Measurements from ENCODE around the gene MAEL.

The MAEL gene

DNA sequence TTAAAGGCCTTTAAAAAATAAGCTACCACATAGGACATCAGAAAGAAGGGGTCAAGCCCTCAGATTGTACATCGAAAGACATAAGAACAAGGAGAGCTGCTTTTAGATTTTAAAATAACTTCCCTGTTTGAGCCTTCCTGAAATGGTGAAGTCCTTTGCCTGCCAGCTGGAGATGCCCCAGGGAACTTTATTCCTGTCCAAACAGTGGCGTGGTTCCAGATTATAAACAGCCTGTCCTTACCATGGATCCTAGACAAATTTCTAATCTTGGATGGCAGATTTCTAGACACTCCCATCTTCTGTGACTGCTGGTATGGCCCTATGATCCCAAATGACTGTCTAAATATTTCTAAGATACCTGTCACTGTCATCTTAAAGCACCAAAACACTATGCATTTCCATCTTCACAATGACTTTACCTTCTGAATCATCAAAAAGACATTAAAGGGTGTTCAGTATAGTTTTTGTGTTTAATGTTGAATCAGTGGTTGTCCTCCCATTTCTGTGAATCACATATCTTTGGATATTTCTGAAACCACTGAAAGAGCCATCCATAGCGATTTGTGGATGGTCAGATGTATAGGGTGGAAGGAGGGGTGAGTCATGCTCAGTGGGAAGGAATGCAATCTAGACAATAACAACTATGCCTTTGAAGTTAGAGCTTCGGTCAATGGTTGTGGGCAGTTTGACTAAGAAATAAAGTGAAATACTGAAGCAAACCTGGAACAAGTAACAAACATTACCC, 36.9 kb upstream of the MAEL start:
- Histone ChIP-seq H3K27ac (no peak overlapping the region), H3K4me2 (0 out of 22 replicates have a peak overlapping the region, but pooled peaks of 2 of the 11 experiments have one; percentile 4 to 16), H3K9ac (no peak overlapping the region), H4K20me1 (no peaks in the 10 kb centered on the region), H3K36me3 (no peaks in the 10 kb centered on the region), H3K4me1 (peaks cover 8 to 16% (median 12%) of the 10 kb centered on the region in 10 experiments; a peak in 18 of 20 replicates), H3K9me3 (replicated peaks in 1 of 11) (no peaks in the 10 kb centered on the region), H3K27me3 (peaks cover 0 to 12% (median 0%) of the 10 kb centered on the region in 11 experiments; a peak in 4 of 22 replicates), H3K4me3 (no peak overlapping the region)
- TF ChIP-seq Cebpa-rat (IDR thresholded peaks at IDR 0.05): no peak

DNA sequence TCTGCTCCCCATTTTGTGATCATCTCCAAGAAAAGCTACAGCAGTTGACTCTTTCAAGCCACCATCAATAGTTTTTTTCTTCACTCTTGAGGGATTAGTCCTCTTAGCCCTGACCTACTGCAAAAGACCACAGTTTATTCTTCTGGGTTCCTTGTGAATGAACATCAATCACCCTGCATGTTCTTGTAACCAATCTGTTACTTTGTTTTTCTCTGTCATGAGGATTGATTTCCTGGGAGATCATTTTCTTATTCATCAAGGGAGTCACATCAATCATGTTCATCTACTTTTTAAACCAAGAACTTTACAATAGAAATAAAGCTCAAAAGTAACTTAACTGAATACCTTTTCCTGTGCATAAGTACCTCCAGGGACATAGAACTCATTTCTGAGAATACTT, 35.6 kb upstream of the MAEL start:
- Histone ChIP-seq H3K9ac (no peak overlapping the region), H3K36me3 (no peaks in the 10 kb centered on the region), H3K4me1 (peaks cover 0 to 5% (median 0%) of the 10 kb centered on the region in 10 experiments; a peak in 2 of 20 replicates), H3K4me2 (no peak overlapping the region), H3K27ac (no peak overlapping the region), H3K27me3 (no peaks in the 10 kb centered on the region), H4K20me1 (no peaks in the 10 kb centered on the region), H3K4me3 (no peak overlapping the region), H3K9me3 (replicated peaks in 1 of 11) (peaks cover 0 to 5% (median 0%) of the 10 kb centered on the region in 11 experiments; a peak in 2 of 22 replicates)
- no peak for TF ChIP-seq Cebpa-rat (IDR thresholded peaks at IDR 0.05)

DNA sequence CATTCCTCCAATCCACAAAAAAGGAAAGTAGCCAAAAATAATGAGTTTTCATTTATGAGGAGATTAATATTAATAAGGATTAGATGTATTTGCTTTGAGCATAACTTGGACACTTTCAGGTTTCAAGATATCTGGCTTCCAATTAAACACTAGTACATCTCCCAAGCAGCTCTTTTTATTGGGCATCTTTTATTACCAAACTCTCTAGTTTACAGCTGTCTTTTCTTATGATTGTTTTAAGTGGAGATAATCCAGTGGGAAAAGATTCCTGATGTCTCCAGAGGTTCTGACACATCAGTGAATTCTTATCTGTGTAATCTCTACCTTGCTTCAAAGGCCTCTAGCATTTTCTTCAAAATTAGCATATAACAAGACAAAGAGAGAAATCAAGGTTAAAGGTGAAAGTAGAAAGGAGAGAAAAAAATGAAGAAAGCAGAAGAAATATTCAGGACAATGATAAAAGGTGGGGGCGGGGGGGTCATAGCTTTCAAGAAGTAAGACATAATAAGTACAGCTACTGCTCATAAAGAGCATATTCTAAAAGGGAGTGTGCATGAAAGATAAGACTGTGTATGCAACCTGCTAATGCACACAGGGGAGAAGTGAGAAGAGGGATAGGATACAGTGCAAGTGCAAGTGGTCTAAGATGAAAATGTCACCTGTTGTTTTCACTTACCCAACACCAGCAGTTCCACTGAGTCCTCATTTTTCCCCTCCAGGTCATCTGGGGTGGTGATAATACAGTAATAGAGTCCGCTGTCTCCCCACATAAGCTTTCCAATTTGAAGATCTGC, 32.8 kb upstream of the MAEL start:
- no peak overlapping the region for H3K4me3 ChIP-seq
- no peak overlapping the region for H3K9ac ChIP-seq
- H4K20me1 ChIP-seq: no peaks in the 10 kb centered on the region
- peaks cover 0 to 5% (median 0%) of the 10 kb centered on the region in 11 experiments; a peak in 2 of 22 replicates for H3K9me3 ChIP-seq (replicated peaks in 1 of 11)
- no peak overlapping the region for H3K27ac ChIP-seq
- H3K4me1 ChIP-seq: peaks cover 0 to 11% (median 6%) of the 10 kb centered on the region in 10 experiments; a peak in 12 of 20 replicates
- H3K36me3 ChIP-seq: no peaks in the 10 kb centered on the region
- no peaks in the 10 kb centered on the region for H3K27me3 ChIP-seq
- no peak for TF ChIP-seq Cebpa-rat (IDR thresholded peaks at IDR 0.05)
- H3K4me2 ChIP-seq: no peak overlapping the region

DNA sequence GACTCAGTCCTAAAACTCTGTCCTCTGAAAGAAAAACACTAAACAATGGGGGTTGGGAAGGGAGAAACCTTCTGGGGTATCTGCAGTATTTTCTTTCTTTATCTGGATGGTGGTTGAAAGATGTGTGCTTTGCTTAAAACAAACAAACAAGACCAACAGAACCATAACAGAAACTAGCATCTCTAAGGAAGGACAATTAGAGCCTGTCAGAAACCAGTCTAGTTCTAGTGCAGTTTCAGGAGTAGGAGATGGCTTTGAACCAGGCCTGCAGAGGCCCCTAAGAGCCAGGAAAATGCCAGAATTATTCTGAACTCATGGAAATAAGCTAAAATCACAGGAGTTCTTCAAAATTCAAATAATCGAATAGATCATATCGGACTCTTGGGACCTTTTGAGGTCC, 32.2 kb upstream of the MAEL start:
- no peaks in the 10 kb centered on the region for H3K27me3 ChIP-seq
- no peak overlapping the region for H3K4me3 ChIP-seq
- H3K4me2 ChIP-seq: no peak overlapping the region
- TF ChIP-seq Cebpa-rat (IDR thresholded peaks at IDR 0.05): no peak
- no peak overlapping the region for H3K9ac ChIP-seq
- peaks cover 0 to 15% (median 12%) of the 10 kb centered on the region in 10 experiments; a peak in 16 of 20 replicates for H3K4me1 ChIP-seq
- no peaks in the 10 kb centered on the region for H3K36me3 ChIP-seq
- H3K9me3 ChIP-seq (replicated peaks in 1 of 11): peaks cover 0 to 5% (median 0%) of the 10 kb centered on the region in 11 experiments; a peak in 2 of 22 replicates
- no peaks in the 10 kb centered on the region for H4K20me1 ChIP-seq
- H3K27ac ChIP-seq: no peak overlapping the region

DNA sequence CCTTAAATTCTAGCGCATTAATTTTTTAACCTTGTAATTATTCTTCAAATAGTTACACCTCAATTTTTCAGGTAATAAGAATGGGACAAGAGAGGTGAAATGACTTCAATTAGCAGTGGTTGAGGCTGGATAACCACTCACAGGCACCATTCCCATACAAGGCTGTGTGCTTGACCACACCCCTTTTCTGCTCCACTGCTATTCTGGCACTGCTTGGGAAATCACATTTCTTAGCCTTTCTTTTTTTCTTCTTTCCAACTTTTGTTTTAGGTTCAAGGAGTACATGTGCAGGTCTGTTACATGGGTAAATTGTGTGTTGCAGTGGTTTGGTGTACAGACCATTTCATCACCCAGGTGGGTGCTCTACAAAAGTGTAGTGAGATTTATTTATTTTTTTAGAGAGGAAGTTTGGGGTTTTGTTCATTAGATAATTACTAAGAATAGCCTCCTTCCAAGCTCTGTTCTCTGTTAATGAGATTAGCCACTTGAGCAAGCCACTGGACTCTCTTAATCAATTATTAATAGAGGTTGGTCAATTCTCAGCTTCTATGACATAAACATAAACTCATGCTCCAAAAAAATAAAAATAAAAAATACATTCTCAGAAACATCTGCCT, 28.1 kb upstream of the MAEL start:
- Histone ChIP-seq H3K4me3 (no peak overlapping the region), H3K27ac (no peak overlapping the region), H3K9ac (no peak overlapping the region), H3K4me1 (peaks cover 0 to 27% (median 21%) of the 10 kb centered on the region in 10 experiments; a peak in 16 of 20 replicates), H3K36me3 (no peaks in the 10 kb centered on the region), H4K20me1 (no peaks in the 10 kb centered on the region), H3K4me2 (peak overlapping the region in 7 of 11 experiments; percentile 35 to 79 (median 65); a peak in 10 of 22 replicates), H3K9me3 (replicated peaks in 1 of 11) (peaks cover 0 to 5% (median 0%) of the 10 kb centered on the region in 11 experiments; a peak in 2 of 22 replicates), H3K27me3 (no peaks in the 10 kb centered on the region)
- TF ChIP-seq Cebpa-rat (IDR thresholded peaks at IDR 0.05): no peak

DNA sequence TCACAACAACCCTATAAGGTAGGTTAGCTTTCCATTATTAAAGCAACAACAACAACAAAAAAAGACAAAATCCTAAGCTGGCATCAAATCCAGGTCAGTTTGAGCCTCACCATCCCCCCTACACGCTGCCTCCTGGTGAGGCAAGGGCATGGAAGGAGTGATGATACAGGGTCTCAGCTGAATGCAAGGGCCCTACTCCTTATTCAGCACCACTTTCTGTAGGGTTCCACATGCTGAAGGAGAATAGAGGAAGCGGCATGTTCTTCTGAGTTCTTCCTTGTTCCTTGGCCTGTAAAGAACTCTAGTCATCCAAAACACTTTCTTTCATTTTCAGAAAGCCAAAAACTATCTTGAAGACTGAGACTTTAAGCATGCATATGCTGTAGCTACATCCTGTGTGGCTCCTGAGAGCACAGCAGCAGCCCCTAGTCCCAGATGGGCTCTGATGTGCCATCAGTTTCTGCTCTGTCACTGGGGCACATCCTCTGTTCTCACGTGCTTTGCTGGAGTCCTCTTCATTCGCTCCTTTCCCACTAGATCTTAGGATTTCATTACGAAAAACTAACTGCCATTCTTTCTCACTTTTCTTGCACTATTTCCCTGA, 19.9 kb upstream of the MAEL start:
- H3K36me3 ChIP-seq: no peaks in the 10 kb centered on the region
- 0 out of 22 replicates have a peak overlapping the region, but pooled peaks of 2 of the 11 experiments have one; percentile 15 to 23 for H3K9ac ChIP-seq
- peaks cover 0 to 11% (median 6%) of the 10 kb centered on the region in 11 experiments; a peak in 14 of 22 replicates for H3K27me3 ChIP-seq
- TF ChIP-seq Cebpa-rat (IDR thresholded peaks at IDR 0.05): no peak
- H3K4me2 ChIP-seq: peak overlapping the region; percentile 20 to 63 (median 42); a peak in 21 of 22 replicates
- H4K20me1 ChIP-seq: no peaks in the 10 kb centered on the region; a peak in 1 of 22 replicates
- peaks cover 11 to 17% (median 15%) of the 10 kb centered on the region in 10 experiments; a peak in 19 of 20 replicates for H3K4me1 ChIP-seq
- peak overlapping the region in 5 of 11 experiments; percentile 23 to 53 (median 37); a peak in 7 of 22 replicates for H3K27ac ChIP-seq
- H3K4me3 ChIP-seq: no peak overlapping the region
- no peaks in the 10 kb centered on the region for H3K9me3 ChIP-seq (replicated peaks in 1 of 11)

DNA sequence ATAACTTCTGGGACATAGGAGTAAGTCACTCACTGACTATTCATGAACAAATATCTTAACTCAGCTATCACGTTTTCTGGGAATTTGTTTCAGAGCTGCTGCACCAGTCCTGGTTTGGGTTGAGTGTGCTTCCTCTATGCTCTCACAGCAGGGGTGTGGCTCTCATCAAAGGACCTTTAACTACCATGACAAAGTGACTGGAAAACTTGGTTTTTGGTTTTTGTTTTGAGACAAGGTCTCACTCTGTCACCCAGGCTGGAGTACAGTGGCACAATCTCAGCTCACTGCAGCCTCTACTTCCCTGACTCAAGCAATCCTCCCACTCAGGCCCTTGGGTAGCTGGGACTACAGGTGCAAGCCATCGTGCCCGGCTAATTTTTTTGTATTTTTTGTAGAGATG, 17.8 kb upstream of the MAEL start:
- H3K9ac ChIP-seq: no peak overlapping the region
- H4K20me1 ChIP-seq: peaks cover 0 to under 1% (median 0%) of the 10 kb centered on the region in 11 experiments; a peak in 1 of 22 replicates
- no peaks in the 10 kb centered on the region for H3K36me3 ChIP-seq
- H3K4me2 ChIP-seq: no peak overlapping the region
- H3K9me3 ChIP-seq (replicated peaks in 1 of 11): no peaks in the 10 kb centered on the region
- no peak overlapping the region for H3K27ac ChIP-seq
- peaks cover 6 to 30% (median 20%) of the 10 kb centered on the region in 11 experiments; a peak in 18 of 22 replicates for H3K27me3 ChIP-seq
- H3K4me1 ChIP-seq: peaks cover 16 to 26% (median 23%) of the 10 kb centered on the region in 10 experiments; a peak in 19 of 20 replicates
- no peak for TF ChIP-seq Cebpa-rat (IDR thresholded peaks at IDR 0.05)
- H3K4me3 ChIP-seq: no peak overlapping the region

DNA sequence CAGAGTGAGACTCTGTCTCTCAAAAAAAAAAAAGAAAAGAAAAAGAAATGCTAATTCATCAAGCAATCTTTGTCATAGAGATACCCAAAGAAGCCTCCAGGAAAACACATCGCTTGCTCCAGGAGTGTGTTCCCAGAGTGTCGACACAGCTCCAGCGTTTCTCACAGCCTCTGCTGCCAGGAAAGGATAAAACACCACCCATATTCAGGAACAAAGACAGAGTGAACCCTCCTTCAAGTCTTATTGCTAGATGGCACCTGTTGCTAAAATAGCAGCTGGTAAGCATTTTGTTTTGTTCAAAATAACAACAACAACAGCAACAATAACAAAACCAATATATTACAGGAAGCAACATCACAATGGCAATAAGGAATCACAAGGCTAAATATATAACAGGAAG, 16.9 kb upstream of the MAEL start:
- H3K36me3 ChIP-seq: no peaks in the 10 kb centered on the region
- H3K4me1 ChIP-seq: peaks cover 16 to 26% (median 23%) of the 10 kb centered on the region in 10 experiments; a peak in 19 of 20 replicates
- TF ChIP-seq Cebpa-rat (IDR thresholded peaks at IDR 0.05): no peak
- peaks cover 6 to 37% (median 23%) of the 10 kb centered on the region in 11 experiments; a peak in 18 of 22 replicates for H3K27me3 ChIP-seq
- no peaks in the 10 kb centered on the region for H3K9me3 ChIP-seq (replicated peaks in 1 of 11)
- H4K20me1 ChIP-seq: peaks cover 0 to 4% (median 0%) of the 10 kb centered on the region in 11 experiments; a peak in 1 of 22 replicates
- H3K9ac ChIP-seq: no peak overlapping the region
- peak overlapping the region in 2 of 11 experiments; percentile 29 to 50; a peak in 4 of 22 replicates for H3K4me2 ChIP-seq
- no peak overlapping the region for H3K27ac ChIP-seq
- H3K4me3 ChIP-seq: no peak overlapping the region

Data from BLaER1 treated with 17β-estradiol and CSF1 and Interleukin-3, amounts not matched to agents 10 nM and 100 nM (cell line).